ENCODE measurements around the gene ITGB7.
A peak's percentile ranks its signal among the peaks of the same experiment; 100 is the strongest.
"Not testable (repeated sequence)": the region's sequence is repeated elsewhere in the genome, so short reads cannot be mapped to it uniquely, and the experiment has no call there.

Gene ITGB7

DNA sequence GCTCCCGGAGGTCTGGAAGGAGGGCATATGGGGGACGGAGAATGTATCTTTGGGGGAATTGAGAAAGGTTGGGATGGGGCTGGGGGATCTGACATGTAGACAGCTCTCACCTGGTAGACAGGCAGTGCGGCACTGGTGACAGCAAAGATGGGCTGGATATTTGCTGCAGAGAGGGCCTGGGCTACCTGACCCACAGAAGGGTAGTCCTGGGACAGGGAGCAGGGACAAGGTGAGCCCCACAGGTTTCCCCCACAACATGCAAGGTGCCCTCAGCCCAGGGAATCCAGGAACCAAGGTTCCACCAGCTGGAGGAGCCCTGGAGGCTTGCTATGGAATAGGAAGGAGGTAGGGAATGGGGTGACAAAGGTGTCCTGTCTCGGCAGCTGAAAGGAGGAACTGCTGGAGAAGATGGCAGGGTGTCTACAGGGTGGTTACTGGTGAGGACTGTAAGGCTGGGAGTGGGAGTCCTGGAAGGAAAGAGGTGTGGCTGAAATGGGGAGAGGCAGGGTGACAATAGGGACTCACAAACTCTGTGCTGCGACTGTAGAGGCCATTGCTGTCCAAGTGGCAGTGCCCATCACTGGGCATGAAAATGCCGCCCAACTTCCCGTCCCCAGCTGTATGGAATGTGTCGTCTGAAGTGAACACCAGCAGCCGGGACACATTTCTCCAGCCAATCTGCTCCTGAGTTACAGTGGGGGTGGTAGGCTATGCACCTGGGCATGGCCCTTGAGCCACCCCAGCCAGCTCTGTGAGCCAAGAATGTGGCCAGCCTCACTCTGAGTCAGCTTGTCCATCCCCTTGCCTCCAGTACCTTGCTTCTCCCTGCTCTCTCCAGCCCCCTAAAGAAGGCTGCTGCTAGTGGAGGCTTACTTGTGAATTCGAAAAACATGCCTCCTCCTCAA is 11.3 kb downstream of the ITGB7 start:
- no peak for DNase-seq

DNA sequence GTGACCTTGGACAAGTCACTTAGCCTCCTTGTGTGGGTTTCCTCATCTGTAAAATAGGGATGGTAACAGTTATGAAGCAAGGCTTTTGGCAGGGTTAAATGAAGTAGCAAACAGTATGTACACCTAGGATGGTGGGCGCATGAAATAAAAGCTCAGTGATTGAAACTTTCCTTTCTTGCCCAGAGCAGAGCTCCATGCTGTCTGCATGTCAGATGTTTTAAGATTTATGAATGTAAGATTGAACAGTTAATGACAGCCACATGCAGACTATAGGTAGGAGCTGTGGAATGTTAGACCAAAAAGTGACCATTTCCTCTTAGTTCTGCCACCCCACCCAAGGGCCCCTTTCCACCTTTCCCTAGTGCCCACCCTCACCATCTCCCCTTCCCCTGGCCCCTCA is 12.1 kb downstream of the ITGB7 start:
- DNase-seq = no peak

DNA sequence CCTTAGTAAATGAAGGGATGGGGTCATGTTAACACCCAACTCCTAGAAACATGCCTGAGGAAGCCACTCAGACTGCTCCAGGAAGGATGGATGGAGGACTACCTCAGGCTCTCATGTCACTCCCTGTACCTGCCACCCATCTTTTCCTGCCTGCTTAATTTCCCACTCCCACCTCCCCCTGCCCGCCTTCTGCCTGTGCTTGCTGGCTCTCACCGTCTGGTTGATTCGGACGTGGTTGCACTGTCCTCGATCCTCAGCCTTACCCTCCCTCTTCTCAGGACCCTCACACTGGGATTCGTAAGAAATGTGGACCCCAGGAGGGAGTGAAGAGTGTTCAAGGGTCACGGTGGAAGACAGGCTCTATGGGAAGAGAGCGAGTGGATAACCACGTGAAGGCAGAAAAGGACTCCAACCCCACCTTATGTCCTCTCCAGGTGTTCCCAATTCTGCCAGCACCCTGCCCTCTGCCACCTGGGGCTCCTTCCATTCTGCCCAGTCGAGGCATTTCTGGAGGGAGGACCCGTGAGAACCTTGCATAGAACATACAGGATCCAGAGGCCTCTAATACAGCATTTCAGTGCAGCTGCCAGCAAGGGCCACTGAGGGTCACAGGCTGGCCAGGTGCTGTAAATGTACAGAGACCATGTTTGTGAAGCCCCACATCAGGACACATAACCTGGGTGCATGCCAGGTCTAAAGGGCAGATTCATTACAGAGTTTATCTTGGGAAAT is 12.9 kb downstream of the ITGB7 start:
- no peak for DNase-seq

DNA sequence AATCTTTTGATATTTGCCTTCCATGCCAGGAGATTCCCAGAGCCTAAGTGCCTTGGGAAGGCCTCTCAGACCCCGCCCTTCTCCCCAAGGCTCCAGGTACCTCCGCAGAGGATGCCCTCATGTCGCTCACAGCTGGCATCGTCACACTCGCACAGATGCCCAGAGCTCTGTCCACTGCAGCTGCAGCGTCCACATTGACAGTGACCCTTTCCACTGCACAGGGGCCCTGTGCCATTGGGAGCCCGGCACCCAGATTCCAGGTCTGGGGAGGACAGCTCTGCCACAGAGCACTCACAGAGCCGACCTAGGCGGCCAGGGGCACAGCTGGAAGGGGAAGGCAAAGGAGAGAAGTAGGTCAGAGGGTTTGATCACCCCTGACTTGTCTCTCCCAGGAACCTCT is 14.0 kb downstream of the ITGB7 start:
- no peak for DNase-seq

- DNase-seq = no peak
Measured at GRCh38 chr12:53192531-53193021, 14.5 kb downstream of the ITGB7 start.

GRCh38 chr12:53191885-53192530 is 15.0 kb downstream of the ITGB7 start:
- no peak for DNase-seq

DNA sequence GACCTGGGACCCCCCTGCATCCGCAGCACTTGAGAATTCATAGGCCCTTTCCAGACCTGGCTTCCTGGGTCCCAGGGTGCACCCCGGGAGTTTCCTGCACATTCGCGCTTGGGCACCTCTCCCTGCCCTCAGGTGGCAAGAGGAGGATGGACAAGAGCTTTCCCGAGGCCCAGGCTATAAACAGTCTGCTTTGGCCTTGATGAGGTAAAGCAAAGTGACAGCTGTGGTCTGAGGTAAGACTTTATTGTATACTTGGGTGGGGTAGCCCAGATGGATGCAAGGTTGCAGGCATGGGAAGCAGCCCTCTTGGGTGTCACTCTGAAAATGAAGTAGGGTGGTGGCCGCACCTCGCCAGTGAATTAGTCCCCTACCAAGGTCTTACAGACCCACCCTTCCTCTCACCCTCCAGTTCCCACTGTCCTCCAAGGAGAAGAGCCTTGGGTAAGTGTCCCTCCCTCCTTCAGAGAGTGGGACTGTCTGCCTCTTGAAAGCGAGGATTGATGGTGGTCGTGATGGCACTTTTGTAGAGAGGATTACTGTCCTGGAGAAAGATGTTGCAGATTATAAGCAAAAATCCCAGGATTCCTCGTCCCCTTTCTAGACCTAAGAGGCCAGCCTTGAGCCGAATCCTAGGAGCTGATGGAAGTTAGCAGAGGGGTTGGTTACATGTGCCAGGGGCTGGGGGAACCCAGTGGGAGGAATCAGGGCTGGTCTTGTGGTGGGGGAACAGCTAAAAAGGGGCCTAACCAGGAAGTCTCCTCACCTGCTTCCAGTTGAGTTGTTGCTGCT is 15.8 kb downstream of the ITGB7 start:
- no peak for DNase-seq

GRCh38 chr12:53190108-53190729 is 16.8 kb downstream of the ITGB7 start:
- peak; percentile 55 to 63 for DNase-seq

DNA sequence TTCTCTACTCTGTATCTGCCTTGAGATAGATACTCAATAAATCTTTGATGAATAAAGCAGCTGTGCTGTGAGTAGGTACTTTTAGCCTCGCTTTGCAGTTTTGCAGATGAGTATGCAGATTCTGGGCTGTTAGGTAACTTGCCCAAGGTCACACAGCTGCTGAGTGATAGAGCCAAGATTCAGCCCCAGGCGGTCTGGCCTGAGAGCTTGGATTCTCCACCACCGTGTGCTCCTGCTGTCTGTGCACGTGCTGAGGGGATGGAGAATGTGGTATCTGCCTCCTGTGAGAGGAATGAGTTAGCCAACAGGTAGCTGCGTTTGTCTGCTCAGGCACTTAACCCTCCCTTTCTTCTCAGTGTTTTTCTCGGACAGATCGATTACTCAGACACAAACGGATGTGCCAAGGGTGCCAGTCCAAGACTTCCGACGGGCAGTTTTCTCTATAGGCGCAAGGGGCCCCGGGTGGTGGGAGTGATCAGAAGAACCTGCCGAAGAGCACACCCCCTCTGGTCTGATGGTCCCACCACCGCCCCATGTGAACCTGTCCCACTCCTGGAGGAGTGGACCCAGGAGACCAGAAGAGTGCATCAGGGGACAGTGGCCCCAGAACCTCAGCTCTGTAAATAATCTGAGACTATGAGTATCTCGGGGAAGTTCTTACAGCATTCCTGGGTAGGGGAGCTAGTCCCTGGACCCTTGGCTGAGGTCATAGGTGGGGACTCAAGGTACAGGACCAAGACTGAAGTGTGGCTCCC is 19.7 kb downstream of the ITGB7 start:
- DNase-seq = no peak

DNA sequence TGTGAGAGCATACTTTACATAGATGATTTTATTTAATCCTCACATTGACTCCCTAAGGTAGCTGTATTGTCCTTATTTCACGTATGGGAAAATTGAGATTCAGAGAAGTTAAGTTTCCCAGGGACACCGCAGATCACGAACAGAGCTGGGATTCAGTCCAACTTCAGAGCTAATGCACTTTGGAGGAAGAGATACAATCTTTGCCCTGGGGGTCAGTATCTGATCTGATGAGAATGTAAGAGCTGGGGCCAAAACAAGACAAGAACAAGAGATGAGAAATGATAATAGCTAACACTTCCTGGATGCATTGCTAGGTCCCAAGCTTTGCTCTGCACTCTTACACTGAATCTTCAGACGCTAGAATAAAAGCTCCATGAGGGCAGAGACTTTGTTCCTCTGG is 20.3 kb downstream of the ITGB7 start:
- DNase-seq = no peak

- DNase-seq = no peak
Measured at GRCh38 chr12:53185582-53186153, 21.4 kb downstream of the ITGB7 start.

DNA sequence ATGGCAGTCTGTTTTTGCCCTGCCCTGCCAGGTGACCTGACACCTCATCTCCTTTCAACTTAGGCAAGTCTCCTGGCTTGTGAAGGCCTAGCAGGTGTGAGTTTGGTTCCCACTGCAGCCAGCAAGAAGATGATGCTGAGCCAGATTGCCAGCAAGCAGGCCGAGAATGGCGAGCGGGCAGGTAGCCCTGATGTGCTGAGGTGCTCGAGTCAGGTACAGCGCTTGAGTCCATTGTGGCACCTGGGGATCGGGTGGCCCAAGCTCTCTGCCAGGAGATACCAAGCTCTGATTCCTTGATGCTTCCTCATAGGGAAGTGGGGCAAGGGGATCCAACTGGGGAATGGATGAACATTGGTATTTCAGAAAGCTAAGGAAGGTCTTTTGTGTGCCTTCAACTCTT is 22.2 kb downstream of the ITGB7 start:
- DNase-seq = no peak

- no peak for DNase-seq
Measured at GRCh38 chr12:53182903-53183302, 24.1 kb downstream of the ITGB7 start.

DNA sequence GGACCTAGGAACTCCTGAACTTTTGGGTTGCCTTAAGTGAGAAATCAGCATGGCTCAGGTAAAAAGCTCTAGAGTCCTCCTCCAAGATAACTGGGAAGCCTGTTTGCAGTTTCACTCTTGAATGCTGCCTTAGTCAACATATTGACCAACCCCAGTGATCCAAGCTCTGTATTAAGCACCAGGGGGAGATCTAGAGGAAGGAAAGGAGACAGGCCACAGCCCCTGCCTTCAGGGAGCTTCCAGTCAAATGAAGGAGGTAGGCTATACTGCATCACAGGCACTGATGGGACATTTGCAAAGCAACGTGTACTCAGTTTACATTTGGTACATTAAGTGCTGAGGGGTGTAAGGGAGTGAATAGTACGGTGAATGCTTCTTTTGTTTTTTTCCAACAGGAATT is 25.1 kb downstream of the ITGB7 start:
- DNase-seq = no peak

- DNase-seq = peak; percentile 78 to 84
Measured at GRCh38 chr12:53180931-53181645, 26.0 kb downstream of the ITGB7 start.

- DNase-seq = peak; percentile 98
Measured at GRCh38 chr12:53180220-53180930, 26.7 kb downstream of the ITGB7 start, which contains the start of the genes CSAD and ZNF740. TSS of gene CSAD (minus strand) at chr12:53180925. CDS start at chr12:53173470, 7,455 bp downstream. TSS of gene ZNF740 (plus strand) at chr12:53180722. CDS start at chr12:53181984, 1,262 bp downstream.

DNA sequence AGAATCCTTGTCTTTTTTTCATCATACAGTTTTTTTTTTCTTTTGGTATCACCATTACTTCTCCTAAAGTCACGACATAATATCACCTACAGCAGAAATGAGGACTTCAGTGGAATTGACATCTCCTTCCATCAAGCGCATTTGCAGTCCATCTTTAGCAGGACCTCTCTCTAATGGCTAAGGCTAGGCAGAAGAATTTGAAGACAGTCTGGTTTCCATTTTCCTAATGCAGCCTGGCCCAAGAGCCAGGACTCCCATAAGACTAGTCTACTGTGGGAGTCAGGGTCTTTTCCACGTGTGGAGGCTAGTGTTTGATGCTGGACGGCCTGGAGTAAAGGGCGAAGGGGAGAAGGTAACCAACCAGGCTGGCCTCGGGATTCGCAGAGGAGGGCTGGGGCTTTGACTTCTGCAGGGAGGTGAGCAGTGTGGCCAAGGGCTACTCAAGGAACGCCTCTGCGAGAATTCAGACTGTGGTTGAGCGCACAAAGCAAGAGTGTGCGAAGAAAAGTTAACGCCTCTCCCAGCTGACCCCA is 27.3 kb downstream of the ITGB7 start:
- DNase-seq = no peak

- not testable (repeated sequence) for DNase-seq
Measured at GRCh38 chr12:53178803-53179202, 28.2 kb downstream of the ITGB7 start.

GRCh38 chr12:53177447-53177846 is 29.6 kb downstream of the ITGB7 start:
- DNase-seq = not testable (repeated sequence)

Measured in stimulated activated CD4-positive, alpha-beta T cell treated with anti-CD3 and anti-CD28 coated beads, Interleukin-2, amount 100 ng/mL, for 24 hours (primary cell).